ENCODE measurements around the gene VWDE. TPM values are rescaled to one million over a fixed set of nuclear protein-coding genes. Genes with fewer than 3 reads are reported as not detected.

Gene VWDE
- total RNA-seq, 1 donor from 2014 or later, result not detected

- intact Hi-C loops (cut with DNase I), result no loop called here
- DNase-seq (no peak), ATAC-seq (ENCODE audit: poor library complexity) (no peak)
Observed at GRCh38 chr7:12303062-12303461, 100.6 kb downstream of the VWDE start.

- ATAC-seq (ENCODE audit: poor library complexity), result no peak
- intact Hi-C loops (cut with DNase I), result no loop called here
- no peak for DNase-seq
Observed at GRCh38 chr7:12300415-12300814, 103.2 kb downstream of the VWDE start.

GRCh38 chr7:12299367-12299766 is 104.3 kb downstream of the VWDE start:
- intact Hi-C loops (cut with DNase I), result no loop called here
- DNase-seq (no peak), ATAC-seq (ENCODE audit: poor library complexity) (no peak)

DNA sequence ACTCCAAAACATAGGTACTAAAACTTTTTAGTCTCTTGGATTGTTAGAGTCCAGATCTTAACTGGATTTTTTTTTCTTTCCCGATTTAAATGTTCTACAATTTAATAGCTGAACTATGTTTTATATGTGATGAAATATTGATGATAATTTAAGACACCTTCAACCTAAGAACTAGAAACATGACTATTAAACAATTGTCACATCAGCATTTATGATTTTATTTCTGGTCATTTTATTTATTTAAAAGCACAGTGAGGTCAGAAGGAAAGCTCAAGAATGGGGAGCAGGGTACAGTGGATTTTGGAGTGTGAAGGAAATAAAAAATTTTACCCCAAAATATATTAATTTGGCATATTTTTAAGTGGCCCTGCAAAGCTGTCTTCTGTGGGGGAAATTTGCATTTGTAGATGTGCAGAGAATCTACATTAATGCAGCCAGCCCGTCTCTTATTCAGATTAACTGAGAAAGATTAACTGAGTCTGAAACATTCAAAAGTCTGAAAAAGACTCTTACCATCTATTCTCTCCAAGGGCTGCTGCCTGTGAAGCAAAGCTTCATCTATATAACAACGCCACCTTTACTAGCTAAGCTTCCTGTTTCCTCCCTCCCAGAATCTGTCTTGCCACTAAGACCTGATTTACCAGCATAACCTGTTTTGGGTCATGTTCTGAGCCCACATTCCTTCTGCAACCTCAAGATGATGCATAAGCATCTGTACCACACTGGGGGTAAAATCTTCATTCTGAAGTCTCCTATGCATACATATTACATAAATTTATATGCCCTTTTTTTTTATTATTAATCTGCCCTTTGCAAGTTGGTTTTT is 106.2 kb downstream of the VWDE start:
- no peak for DNase-seq
- intact Hi-C loops (cut with DNase I), result no loop called here
- ATAC-seq (ENCODE audit: poor library complexity), result no peak

GRCh38 chr7:12296051-12296570 is 107.6 kb downstream of the VWDE start:
- intact Hi-C loops (cut with DNase I), result no loop called here
- DNase-seq, result no peak
- no peak for ATAC-seq (ENCODE audit: poor library complexity)

- ATAC-seq (ENCODE audit: poor library complexity) (no peak), DNase-seq (no peak)
- intact Hi-C loops (cut with DNase I), result no loop called here
Observed at GRCh38 chr7:12294701-12295100, 109.0 kb downstream of the VWDE start.

DNA sequence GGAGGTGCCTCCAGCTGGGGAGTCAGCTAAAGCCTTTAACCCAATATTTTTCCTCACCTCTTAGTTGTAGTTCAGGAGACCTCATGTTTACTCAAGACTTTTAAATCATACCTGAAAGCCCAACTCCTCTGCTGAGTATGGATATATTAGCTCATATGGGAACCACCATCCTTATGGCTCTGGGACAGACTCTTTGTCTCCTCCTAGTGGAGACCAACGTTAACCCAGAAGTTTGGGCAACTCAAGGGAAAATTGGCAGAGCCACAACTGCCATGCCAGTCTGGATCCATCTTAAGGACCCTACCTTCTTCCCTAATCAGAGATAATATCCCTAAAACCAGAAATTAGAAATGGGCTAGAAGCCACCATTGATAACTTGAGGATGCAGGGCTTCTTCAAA is 111.8 kb downstream of the VWDE start:
- DNase-seq (no peak), ATAC-seq (ENCODE audit: poor library complexity) (no peak)
- intact Hi-C loops (cut with DNase I), result no loop called here

- DNase-seq (no peak), ATAC-seq (ENCODE audit: poor library complexity) (no peak)
- intact Hi-C loops (cut with DNase I), result no loop called here
Observed at GRCh38 chr7:12290761-12291160, 112.9 kb downstream of the VWDE start.

DNA sequence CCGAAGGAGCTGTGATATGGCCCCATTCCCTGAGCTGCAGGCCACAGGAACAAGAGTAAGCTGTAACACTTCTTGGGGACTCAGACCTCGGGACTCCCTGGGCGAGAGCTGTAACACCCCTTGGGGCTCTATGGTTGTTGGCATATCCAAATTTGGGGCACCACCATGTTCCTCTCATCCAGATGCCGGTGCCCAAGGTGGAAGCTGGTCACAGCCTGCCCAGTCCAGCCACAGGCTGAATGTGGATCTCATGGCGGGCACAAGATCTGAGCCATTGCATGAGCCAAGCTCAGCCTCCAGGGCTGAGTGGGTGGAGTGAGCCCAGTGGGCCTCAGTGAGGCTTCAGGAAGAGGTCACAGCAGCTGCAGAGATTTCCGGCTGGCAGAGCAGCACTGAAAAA is 113.7 kb downstream of the VWDE start:
- ATAC-seq (ENCODE audit: poor library complexity), result no peak
- no peak for DNase-seq
- intact Hi-C loops (cut with DNase I), result no loop called here

GRCh38 chr7:12287901-12288300 is 115.8 kb downstream of the VWDE start:
- intact Hi-C loops (cut with DNase I), result no loop called here
- ATAC-seq (ENCODE audit: poor library complexity), result no peak
- no peak for DNase-seq

- intact Hi-C loops (cut with DNase I), result no loop called here
- ATAC-seq (ENCODE audit: poor library complexity), result no peak
- DNase-seq, result no peak
Observed at GRCh38 chr7:12281038-12281437, 122.6 kb downstream of the VWDE start.

Other genes with a start within 250 kb of the VWDE start
- 43.2 TPM for gene TMEM106B, start 192.6 kb downstream of the VWDE start, total RNA-seq
- gene SCIN, start 166.9 kb upstream of the VWDE start, total RNA-seq, result 0.13 TPM